Activated CD8-positive, alpha-beta memory T cell treated with anti-CD3 and anti-CD28 coated beads for 24 hours (primary cell): ENCODE measurements around the gene ANXA8L1.
"Not testable (repeated sequence)": the region's sequence is repeated elsewhere in the genome, so short reads cannot be mapped to it uniquely, and the experiment has no call there.

Experiments used
- DNase-seq: peaks from one replicate; pipeline ENCODE4 v3.0.0-alpha.2; 2020

The ANXA8L1 gene

DNA sequence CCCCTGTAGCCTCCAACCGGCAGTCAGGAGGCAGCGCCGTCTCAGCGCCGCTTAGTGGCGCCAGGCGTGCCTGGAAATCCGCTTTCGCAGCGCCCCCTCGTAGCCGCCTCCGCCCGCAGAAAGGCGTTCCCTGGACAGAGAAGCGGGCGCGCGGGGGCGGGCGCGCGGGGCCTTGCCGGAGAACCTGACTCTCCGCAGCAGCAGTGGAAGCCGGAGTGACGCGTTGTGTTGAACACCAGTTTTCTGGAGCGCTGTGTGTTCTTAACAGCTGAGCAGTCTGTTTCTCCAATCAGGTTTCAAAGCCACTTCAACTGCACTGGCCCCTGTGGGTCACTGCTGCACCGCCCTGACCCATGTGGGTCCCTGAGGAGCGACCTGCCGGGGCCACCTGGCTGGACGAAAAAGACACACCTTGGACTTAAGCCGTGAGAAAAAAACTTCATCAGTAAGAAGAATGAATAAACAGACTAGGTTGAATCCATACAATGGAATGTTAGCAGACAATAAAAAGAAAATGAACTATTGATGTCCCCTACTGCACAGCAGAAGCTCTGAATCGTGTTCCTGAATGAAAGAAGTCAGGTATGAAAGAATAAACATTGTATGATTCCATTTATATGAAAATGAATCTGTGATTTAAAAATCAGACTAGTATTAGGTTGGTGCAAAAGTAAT, 22.8 kb downstream of the ANXA8L1 start:
- DNase-seq: peak; percentile 57

DNA sequence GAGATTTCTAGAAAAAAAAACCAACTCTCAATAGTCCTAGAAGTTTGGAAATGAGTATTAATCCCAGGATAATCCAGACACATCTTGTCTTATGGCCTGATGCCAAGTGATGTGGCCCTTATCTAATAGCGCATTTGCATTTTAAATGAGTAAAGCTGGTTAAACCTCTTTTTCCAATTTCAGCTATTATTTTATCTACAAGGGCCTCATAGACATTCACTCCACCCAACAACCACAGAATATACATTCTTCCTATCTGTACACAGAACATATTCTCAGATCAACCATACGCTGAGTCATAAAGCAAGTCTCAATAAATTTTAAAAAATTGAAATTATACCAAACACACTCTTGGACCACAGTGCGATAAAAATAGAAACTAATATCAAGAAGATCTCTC, 34.0 kb downstream of the ANXA8L1 start:
- not testable (repeated sequence) for DNase-seq

DNA sequence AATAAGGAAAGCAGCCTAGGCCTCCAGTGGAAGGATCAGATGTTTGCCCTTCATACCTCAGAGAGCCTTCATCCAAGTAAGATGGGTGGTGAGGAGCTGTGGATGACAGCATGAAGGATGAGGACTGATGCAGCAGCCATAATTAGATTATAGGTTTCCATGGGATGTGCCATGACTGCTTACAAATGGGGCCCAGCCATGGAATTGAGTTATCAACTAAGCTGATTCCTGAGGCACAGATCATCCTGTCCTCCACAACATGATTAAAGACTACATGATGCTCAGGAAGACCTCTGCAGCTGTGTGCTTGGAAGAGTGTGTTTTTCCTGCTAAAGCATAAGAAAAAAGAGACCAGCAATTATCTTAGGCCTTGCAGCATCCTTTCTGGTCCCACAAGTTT, 35.5 kb downstream of the ANXA8L1 start:
- DNase-seq: not testable (repeated sequence)

DNA sequence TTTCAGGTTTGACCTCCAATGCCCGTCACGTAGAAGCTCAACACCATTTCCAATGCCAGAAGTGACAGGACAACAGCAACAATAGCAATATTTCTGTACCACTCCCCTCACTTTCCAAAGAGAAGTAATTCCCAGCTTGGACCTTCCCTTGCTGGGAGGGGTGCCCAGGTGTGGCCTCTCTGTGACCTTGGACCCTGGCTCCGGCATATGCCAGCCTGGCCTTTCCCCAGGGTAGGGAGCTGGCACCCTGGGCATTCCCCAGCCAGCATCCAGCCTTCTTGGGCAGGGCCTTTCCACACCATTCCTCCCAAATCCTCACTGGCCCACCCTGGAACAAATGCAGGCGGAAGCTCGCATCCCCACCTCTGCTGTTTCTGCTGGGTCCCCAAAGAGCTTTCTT, 37.1 kb downstream of the ANXA8L1 start:
- DNase-seq: not testable (repeated sequence)

DNA sequence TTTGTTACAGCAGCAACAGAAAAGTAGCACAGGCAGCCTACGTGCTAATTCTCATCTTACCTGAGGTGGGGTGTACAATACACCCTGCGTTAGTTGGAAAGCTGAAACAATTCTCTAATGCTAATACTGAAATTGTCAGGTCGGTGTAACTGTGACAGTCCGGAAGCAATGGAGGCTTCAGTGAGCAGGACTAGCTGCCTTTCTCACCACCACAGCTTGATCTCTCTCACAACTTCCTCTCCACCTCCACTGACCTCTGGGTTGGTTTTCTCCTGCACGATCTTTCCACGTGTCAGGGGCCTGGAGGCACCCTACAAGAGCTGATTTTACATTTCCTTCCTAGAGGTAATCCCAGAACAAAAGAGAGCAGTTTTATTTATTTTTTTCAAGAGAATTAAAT, 39.7 kb downstream of the ANXA8L1 start:
- DNase-seq: not testable (repeated sequence)

DNA sequence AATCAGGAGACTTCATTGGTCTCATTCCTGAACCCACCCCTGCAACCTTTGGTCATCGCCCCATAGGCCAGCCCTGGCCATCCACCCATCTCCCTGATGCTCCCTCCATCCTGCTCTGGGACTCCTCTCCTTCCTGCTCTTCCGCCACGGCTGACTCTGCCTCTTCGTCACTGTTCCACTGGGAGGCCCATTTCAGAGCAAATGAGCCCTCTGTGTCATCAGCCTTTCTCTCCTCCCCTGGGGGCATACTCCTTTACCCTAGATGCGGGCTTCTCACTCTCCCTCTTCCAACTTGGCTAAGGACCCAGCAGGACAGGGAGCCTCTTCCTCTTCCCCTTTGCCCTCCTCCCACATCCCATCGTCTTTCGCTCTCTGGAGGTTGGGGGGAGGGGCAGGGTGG, 42.7 kb downstream of the ANXA8L1 start:
- not testable (repeated sequence) for DNase-seq

DNA sequence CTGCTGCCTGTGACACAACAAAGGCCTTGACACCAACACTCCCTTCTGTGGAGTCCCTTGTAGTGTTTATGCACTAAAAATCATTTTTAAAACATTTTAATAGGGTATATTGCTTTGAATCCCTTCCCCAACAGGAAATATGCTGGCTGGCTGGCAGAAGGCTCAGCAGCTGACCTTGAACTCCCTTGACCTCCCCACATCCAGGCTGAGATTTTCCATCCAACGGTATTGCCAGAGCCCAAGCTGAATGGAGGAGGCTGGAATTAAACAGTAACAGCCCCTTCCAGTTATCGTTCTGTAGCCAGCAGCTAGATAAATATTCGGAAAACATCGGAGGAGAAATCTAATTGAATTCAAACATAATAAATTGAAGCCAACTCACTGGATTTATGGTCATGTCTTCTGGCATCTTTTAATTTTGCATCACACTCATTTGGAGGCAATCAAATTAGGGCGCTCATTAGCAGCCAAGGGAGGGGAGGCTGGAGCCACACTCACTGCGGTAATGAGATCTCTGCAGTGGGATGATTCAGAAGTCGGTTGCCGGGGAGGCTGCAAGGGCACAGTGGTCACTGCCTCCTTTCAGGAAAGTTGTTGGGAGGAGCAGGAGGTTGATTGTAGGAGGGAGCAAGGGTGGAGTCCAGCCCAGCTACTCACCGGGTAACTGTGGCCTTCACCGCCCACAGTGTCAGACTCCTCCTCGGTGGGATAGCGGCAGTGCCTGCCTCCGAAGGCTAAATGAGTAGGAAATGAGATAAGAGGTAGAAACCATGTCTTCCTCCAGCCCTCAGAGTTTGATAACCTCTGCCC, 44.2 kb downstream of the ANXA8L1 start:
- not testable (repeated sequence) for DNase-seq

DNA sequence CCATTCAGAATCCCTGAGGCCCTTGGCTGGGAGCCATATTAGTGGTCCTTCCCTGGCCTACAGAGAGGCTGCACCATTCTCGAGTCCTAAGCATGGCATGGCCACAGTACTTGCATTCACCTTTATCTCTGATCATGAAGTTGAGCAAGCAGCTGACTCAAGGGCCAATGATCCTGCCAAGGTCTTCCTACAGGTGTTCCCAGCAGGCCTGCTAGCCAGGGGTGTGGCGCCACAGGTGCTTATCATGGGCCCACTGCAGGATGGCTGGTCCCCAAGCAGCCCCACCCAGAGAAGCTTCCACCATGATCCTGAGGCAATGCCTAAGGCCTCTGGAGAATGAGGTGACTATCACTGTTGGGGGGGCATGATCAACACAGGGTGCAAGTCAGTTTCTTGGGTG, 48.0 kb downstream of the ANXA8L1 start:
- DNase-seq: not testable (repeated sequence)

DNA sequence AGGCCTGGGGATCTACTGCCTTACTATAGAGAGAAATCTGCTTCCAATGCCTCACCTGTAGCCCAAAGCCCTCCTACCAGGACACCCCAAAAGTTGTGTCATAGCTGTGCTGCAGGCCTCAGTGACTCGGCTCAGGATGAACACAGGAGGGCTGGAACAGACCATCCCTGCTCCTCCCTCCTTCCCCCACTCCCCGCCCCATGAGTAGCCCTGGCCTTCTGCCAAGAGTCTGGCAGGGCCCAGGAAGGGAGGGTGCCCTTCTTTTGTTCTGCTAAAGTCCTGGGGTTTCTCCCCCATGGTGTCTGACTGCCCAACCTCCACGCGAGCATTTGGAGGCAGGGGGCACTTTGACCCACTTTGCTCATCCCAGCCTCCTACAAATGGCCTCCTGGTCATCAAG, 65.4 kb downstream of the ANXA8L1 start:
- not testable (repeated sequence) for DNase-seq
